ENCODE data around the gene PTPDC1. TPM values are rescaled to one million over a fixed set of nuclear protein-coding genes. Genes with fewer than 3 reads are reported as not detected.

PTPDC1 gene
- polyA plus RNA-seq, 3 donors = 0.32 to 1.5 (median 0.95) TPM

- Histone ChIP-seq H3K79me2 (ENCODE audit: insufficient read depth, low read length) (no peaks in the 10 kb centered on the region), H3K4me2 (replicated peaks; ENCODE audit: extremely low read depth, low read length, poor library complexity, severe bottlenecking) (no peak overlapping the region), H3K27ac (ENCODE audit: low read depth in 1 of 2, low read length in 2 of 2) (no peak overlapping the region), H3K36me3 (replicated peaks in 1 of 2; ENCODE audit: control insufficient read depth in 1 of 2, insufficient read depth in 2 of 2, low read length in 2 of 2) (no peaks in the 10 kb centered on the region), H4K20me1 (ENCODE audit: insufficient read depth, low read length) (no peaks in the 10 kb centered on the region), H3K27me3 (ENCODE audit: control insufficient read depth in 2 of 2, insufficient read depth in 2 of 2, low read length in 2 of 2) (no peaks in the 10 kb centered on the region), H2AFZ (ENCODE audit: insufficient read depth, low read depth, low read length, poor library complexity, severe bottlenecking) (no peak overlapping the region), H3K9me3 (replicated peaks in 1 of 2; ENCODE audit: control insufficient read depth in 1 of 2, insufficient read depth in 1 of 2, low read length in 2 of 2) (no peaks in the 10 kb centered on the region), H3K4me3 (replicated peaks in 1 of 3; ENCODE audit: low read depth in 2 of 3, low read length in 3 of 3) (no peak overlapping the region), H3K9ac (ENCODE audit: insufficient read depth, low read length, poor library complexity, severe bottlenecking) (no peak overlapping the region), H3K4me1 (ENCODE audit: control insufficient read depth in 1 of 2, insufficient read depth in 2 of 2, low read length in 2 of 2) (no peaks in the 10 kb centered on the region)
- Mint-ChIP-seq H3K27me3 (ENCODE audit: low read depth in 3 of 3) (peaks cover 0 to under 1% (median 0%) of the 10 kb centered on the region in 3 donors), H3K27ac (no peak overlapping the region), H3K4me3 (no peak overlapping the region), H3K4me1 (peaks cover 6% of the 10 kb centered on the region), H3K36me3 (no peaks in the 10 kb centered on the region), H3K9me3 (no peaks in the 10 kb centered on the region)
- intact Hi-C loops (cut with micrococcal nuclease) = no loop called here
- no peak for DNase-seq
- TF ChIP-seq CTCF (IDR thresholded peaks at IDR 0.05) = no peak
- WGBS (ENCODE audit: insufficient coverage) = 93% methylated on average over 6 of the region's 6 CpGs
Measured at GRCh38 chr9:94149696-94150095, 65.4 kb downstream of the PTPDC1 start.

DNA sequence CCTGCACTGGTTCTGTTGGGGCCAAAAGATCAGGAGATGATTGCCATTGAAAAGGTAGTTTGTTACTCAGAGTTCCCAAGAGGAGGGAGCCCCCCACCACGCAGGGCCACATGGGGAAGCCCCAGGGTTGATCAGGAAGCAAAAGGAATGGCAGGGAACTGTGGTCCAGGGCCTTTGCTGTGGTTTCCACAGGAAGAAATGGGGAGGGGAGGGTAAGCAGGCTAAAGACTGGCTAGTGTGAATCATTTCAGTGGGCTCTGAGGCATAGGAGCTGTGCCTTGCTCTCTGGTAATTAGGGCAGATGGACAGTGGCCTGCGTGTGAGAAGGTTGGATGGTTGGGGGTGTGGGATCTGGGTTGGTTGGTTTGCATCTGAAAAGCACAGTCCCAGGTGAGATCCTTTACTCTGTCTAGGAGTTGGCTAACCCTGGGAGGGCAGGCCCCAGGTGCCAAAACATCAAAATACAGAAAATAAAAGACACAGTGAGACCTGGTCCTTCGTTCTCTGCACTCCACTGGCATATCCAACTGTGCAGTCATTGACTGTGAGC is 66.1 kb downstream of the PTPDC1 start:
- Histone ChIP-seq H4K20me1 (ENCODE audit: insufficient read depth, low read length) (no peaks in the 10 kb centered on the region), H3K36me3 (replicated peaks in 1 of 2; ENCODE audit: control insufficient read depth in 1 of 2, insufficient read depth in 2 of 2, low read length in 2 of 2) (no peaks in the 10 kb centered on the region), H2AFZ (ENCODE audit: insufficient read depth, low read depth, low read length, poor library complexity, severe bottlenecking) (peak overlapping the region; percentile 3), H3K27ac (ENCODE audit: low read depth in 1 of 2, low read length in 2 of 2) (no peak overlapping the region), H3K27me3 (ENCODE audit: control insufficient read depth in 2 of 2, insufficient read depth in 2 of 2, low read length in 2 of 2) (no peaks in the 10 kb centered on the region), H3K4me3 (replicated peaks in 1 of 3; ENCODE audit: low read depth in 2 of 3, low read length in 3 of 3) (no peak overlapping the region), H3K4me2 (replicated peaks; ENCODE audit: extremely low read depth, low read length, poor library complexity, severe bottlenecking) (no peak overlapping the region), H3K9me3 (replicated peaks in 1 of 2; ENCODE audit: control insufficient read depth in 1 of 2, insufficient read depth in 1 of 2, low read length in 2 of 2) (no peaks in the 10 kb centered on the region), H3K79me2 (ENCODE audit: insufficient read depth, low read length) (no peaks in the 10 kb centered on the region), H3K9ac (ENCODE audit: insufficient read depth, low read length, poor library complexity, severe bottlenecking) (no peak overlapping the region), H3K4me1 (ENCODE audit: control insufficient read depth in 1 of 2, insufficient read depth in 2 of 2, low read length in 2 of 2) (no peaks in the 10 kb centered on the region)
- Mint-ChIP-seq H3K4me3 (no peak overlapping the region), H3K36me3 (no peaks in the 10 kb centered on the region), H3K4me1 (peaks cover 6% of the 10 kb centered on the region), H3K27ac (no peak overlapping the region), H3K27me3 (ENCODE audit: low read depth in 3 of 3) (peaks cover 0 to 2% (median 0%) of the 10 kb centered on the region in 3 donors), H3K9me3 (peaks cover 0 to 3% (median 0%) of the 10 kb centered on the region in 7 donors)
- WGBS (ENCODE audit: insufficient coverage) = 50% methylated on average over 2 of the region's 3 CpGs
- no peak for TF ChIP-seq CTCF (IDR thresholded peaks at IDR 0.05)
- DNase-seq = no peak
- intact Hi-C loops (cut with micrococcal nuclease) = no loop called here
